COR-L47 (cell line): ENCODE measurements around the gene PRPH.
A peak's percentile ranks its signal among the peaks of the same experiment; 100 is the strongest.
"Not testable (repeated sequence)": the region's sequence is repeated elsewhere in the genome, so short reads cannot be mapped to it uniquely, and the experiment has no call there.

ENCODE experiments used
- DNase-seq: peaks from one replicate; lab custom pipeline; 2025; lab: John Stamatoyannopoulos, UW

PRPH gene

GRCh38 chr12:49295082-49295936 is at the start of gene PRPH:
Gene PRPH (plus strand): TSS chr12:49295147. CDS start chr12:49295201, 54 bp downstream.
- no peak for DNase-seq

GRCh38 chr12:49251357-49251756 is 43.6 kb upstream of the PRPH start:
- no peak for DNase-seq

GRCh38 chr12:49253033-49253623 is 41.8 kb upstream of the PRPH start:
- no peak for DNase-seq

- DNase-seq = not testable (repeated sequence)
Observed at GRCh38 chr12:49255456-49255855, 39.5 kb upstream of the PRPH start.

GRCh38 chr12:49255857-49256637 is 38.9 kb upstream of the PRPH start:
- no peak for DNase-seq

- not testable (repeated sequence) for DNase-seq
Observed at GRCh38 chr12:49257508-49258184, 37.3 kb upstream of the PRPH start.

- no peak for DNase-seq
Observed at GRCh38 chr12:49259452-49259851, 35.5 kb upstream of the PRPH start.

GRCh38 chr12:49260166-49260565 is 34.8 kb upstream of the PRPH start:
- DNase-seq = no peak

GRCh38 chr12:49260571-49261363 is 34.2 kb upstream of the PRPH start:
- DNase-seq = no peak

- no peak for DNase-seq
Observed at GRCh38 chr12:49261721-49262120, 33.2 kb upstream of the PRPH start.

- DNase-seq = no peak
Observed at GRCh38 chr12:49263400-49263763, 31.6 kb upstream of the PRPH start.

- no peak for DNase-seq
Observed at GRCh38 chr12:49264466-49264872, 30.5 kb upstream of the PRPH start.

GRCh38 chr12:49264873-49265792 is 29.8 kb upstream of the PRPH start, which contains the start of gene TUBA1C:
Gene TUBA1C (plus strand): TSS chr12:49265082. CDS start chr12:49265182, 100 bp downstream.
- peak; percentile 90 for DNase-seq

GRCh38 chr12:49269191-49269590 is 25.8 kb upstream of the PRPH start:
- DNase-seq = not testable (repeated sequence)

GRCh38 chr12:49272790-49273725 is 21.9 kb upstream of the PRPH start:
- no peak for DNase-seq

- DNase-seq = no peak
Observed at GRCh38 chr12:49273726-49274395, 21.1 kb upstream of the PRPH start.

GRCh38 chr12:49274396-49275069 is 20.4 kb upstream of the PRPH start:
- no peak for DNase-seq
